Glomerular visceral epithelial cell (primary cell): ENCODE data around the gene DRC3.

Source experiments
- DNase-seq: peaks from one replicate; pipeline ENCODE4 v3.0.0-alpha.2; 2016; ENCODE audit errors: extremely low spot score

DRC3 gene

GRCh38 chr17:17966399-17966798 lies 6.3 kb upstream of the DRC3 start:
- no peak for DNase-seq

- no peak for DNase-seq
Measured at GRCh38 chr17:17970699-17971430, 1.8 kb upstream of the DRC3 start.

DNA sequence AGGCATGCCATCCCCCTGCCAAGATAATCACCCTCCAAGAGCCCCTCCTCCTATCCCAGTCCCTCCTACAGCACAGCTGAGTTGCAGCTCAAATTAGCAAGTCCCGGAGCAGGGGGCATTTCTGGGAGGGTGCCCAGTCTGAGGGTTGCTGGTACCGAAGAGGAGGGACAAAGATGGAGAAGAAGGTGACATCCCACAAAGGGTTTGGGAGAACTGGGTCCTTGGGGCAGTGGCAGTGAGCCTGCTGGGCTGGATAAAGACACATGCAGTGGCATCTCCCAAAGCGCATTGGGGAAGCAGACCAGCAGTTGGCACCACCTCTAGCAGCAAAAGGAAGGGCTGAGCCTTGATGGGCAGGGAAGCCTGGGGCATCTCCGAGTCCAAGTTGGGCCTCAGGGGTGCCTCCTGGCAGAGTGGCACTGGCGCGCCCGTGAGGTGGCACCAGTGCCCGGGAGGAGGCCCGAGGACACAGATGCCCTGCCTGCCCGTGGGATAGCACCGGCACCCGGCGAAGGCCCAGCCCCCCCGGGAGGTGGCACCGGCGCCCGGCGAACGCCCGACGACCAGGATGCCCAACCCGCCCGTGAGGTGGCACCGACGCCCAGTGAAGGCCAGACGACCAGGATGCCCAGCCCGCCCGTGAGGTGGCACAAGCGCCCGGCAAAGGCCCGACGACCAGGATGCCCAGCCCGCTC lies 1.1 kb upstream of the DRC3 start:
- peak; percentile 29 for DNase-seq

DNA sequence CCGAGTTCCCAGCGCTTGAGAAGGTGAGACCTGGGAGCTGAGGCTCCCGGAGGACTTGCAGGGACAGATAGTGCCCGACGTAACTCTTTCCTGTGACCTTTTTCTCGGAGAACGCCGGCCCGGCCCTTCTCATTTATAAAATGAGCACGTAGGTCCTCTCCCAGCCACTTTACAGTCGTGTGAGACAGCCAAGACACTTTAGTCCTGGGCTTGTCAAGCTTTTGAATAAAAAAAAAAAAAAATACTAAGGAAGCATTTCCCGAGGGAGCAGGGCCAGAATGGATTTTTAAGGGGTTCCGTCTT lies 241 bp downstream of the DRC3 start:
- no peak for DNase-seq

DNA sequence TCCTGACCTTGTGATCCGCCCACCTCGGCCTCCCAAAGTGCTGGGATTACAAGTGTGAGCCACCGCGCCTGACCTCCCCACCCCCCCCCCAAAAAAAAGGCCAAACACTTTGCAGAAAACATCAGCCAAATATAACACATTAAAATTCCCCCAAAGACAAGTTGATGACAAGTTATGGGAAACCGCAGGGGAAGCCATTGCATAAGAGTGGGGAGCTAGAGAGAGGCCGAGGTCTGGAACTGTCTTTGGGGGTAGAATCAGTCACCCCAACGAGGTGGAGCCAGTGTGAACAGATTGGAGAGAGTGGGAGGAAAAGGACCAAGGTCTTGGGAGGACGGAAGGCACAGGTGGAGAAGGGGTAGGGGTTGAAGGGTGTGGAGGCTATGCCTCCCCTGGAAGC lies 2.8 kb downstream of the DRC3 start:
- no peak for DNase-seq

- no peak for DNase-seq
Measured at GRCh38 chr17:17976931-17977570, 4.4 kb downstream of the DRC3 start.

DNA sequence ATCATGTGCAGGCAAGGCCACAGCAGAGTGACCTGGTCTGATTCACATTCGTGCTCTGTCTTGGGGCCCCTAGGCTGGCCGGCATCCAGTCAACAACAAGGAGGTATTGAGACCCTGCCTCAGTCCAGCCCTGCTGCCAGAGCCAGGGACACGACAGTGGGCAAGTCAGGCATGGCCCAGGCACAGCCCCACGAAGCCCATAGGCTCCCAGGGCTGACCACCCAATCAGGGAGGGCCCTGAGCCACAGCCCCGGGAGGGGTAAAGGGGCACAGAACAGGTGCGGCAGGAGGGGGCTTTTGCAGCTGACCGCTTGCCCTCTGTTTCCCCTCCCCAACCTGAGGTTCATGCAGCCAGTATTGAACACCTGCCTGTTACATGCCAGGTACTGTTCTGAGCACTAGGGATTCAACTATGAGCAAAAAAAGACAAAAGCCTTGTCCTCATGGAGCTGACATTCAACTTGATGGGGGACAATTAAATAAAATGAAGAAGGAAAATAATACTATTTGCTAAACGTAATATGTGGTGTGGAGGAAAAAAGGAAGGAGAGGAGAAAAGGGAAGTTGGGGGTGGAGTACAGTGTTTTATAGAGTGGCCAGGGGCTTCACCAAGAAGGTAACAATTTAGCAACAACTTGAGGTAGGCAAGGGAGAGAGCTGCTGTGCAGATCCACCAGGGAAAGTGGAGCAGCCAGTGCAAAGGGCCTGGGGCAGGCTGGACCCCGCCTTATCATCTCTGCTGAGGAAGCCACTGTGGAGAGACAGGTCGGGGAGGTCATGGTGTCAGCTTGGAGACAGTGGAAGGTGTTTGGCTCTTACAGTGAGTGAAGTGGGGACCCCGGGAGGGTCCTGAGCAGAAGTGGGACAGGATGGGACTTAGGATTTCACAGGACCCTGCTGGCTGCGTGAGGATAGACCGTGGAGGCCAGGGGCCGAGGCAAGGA lies 6.1 kb downstream of the DRC3 start:
- DNase-seq = no peak

GRCh38 chr17:17979778-17980177 lies 7.1 kb downstream of the DRC3 start:
- DNase-seq = no peak

DNA sequence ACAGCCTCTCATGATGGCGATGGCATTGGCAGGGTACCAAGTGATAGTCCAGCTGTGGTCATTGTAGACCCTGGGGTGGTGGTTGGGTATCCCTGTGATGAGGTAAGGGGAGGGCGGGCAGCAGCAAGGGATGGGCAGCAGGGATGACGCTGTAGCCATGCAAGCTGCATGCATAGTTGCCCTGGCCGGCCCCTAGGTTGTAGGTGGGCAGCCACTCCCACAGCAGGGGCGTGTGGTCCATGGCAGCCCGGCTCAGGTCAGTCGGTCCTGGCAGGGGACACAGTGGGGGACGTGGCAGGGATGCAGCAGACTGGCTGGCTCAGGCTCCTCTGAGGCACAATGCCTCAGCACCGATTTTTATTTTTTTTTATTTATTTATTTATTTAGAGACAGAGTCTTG lies 8.7 kb downstream of the DRC3 start:
- DNase-seq = no peak

- no peak for DNase-seq
Measured at GRCh38 chr17:17982801-17983200, 10.1 kb downstream of the DRC3 start.

- no peak for DNase-seq
Measured at GRCh38 chr17:17983376-17983775, 10.7 kb downstream of the DRC3 start.

DNA sequence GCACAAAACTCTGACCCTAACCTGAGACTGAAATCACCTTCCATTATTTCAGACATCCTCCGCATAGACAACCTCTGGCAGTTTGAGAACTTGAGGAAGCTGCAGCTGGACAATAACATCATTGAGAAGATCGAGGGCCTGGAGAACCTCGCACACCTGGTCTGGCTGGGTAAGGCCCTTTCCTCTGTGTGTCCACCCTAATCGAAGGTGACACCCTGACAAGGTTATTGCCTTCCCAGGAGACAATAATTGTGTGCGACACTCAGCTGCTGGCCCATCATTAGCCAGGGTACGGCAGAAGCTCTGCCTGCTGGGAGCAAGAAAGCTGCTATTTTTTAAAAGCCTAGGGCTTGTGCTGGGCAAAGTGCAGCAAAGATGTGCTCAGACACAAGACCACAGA lies 11.1 kb downstream of the DRC3 start:
- no peak for DNase-seq

DNA sequence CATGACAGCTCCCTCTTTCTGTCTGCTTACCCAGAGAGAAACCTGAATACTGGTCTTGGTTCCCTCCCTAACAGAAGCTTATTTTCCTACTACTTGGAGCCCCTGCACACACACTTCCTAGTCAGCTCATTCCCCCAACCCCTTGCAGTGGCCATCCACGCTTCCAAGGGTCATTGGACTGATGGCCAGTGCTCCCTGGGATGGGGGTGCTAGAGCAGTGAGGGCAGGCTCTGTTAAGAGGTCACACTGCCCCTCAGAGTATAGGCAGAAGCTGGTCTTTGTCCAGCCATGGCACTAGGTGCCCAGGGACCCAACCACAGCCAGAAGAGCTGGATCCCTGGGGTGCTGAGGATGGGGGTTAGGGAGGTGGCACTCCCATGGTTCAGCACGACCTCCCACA lies 12.5 kb downstream of the DRC3 start:
- DNase-seq = no peak

GRCh38 chr17:17985555-17985954 lies 12.9 kb downstream of the DRC3 start:
- no peak for DNase-seq

- no peak for DNase-seq
Measured at GRCh38 chr17:17987187-17987896, 14.7 kb downstream of the DRC3 start.

GRCh38 chr17:17987901-17988300 lies 15.2 kb downstream of the DRC3 start:
- DNase-seq = no peak

GRCh38 chr17:17988427-17988945 lies 15.8 kb downstream of the DRC3 start:
- DNase-seq = no peak

- DNase-seq = no peak
Measured at GRCh38 chr17:17989081-17989480, 16.4 kb downstream of the DRC3 start.

DNA sequence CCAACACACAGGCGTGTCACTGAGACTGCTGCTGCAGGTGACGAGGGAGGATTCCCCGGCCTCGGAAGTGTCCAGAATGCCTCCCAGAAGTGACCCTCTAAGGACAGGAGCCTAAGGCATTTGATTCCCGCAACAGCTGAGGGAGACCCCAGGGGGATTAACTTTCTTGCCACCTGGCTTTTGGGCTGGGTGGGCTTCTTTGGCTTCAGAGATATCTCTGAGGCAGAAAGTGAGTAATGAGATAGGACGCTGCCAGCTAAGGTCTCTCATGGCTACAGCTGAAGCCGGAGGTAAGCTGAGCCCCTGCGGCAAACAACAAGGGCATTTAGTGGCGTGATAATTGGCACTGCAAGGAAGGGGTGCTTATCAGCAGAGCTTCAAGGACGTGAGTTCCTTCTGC lies 17.0 kb downstream of the DRC3 start:
- no peak for DNase-seq

- no peak for DNase-seq
Measured at GRCh38 chr17:17990282-17990681, 17.6 kb downstream of the DRC3 start.

DNA sequence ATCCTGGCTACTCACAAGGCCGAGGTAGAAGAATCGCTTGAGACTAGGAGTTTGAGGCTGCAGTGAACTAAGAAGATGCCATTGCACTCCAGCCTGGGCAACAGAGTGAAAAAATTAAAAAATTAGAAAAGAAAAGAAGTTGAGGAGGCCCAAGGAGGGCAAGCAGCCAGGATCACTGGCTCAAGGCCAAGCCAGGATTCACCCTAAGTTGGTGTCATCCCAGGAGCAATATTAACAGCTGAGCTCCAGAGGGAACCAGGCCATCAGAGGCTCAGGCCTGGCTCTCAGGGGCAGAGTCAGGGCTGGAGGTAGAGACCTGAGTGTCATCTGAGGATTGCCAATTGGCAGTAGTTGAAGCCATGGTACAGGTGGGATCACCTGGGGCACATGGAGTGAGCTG lies 20.7 kb downstream of the DRC3 start:
- DNase-seq = no peak
